HEK293 (cell line): ENCODE data around the gene ZNF709.
A peak's percentile ranks its signal among the peaks of the same experiment; 100 is the strongest.

Source experiments
- BCL11A ChIP-seq: fragments of 450-650 bp; formaldehyde crosslinking; IDR thresholded peaks from 2 replicates; pipeline ENCODE4 v1.5.1; 2016; ENCODE audit warnings: low read depth, missing biosample characterization, missing genetic modification characterization
- EGR2 ChIP-seq: fragments of 450-650 bp; formaldehyde crosslinking; IDR thresholded peaks from 2 replicates; pipeline ENCODE4 v1.5.1; 2016; ENCODE audit warnings: low read depth, missing biosample characterization, missing genetic modification characterization
- GLI2 ChIP-seq: fragments of 450-650 bp; formaldehyde crosslinking; IDR thresholded peaks from 2 replicates; pipeline ENCODE4; 2017; ENCODE audit warnings: missing biosample characterization, missing genetic modification characterization, low read depth, borderline replicate concordance
- MEIS1 ChIP-seq: sonication (generic); formaldehyde crosslinking; IDR thresholded peaks from 2 replicates; pipeline ENCODE4 v1.8.1; 2022; ENCODE audit warnings: missing genetic modification reagents, mild to moderate bottlenecking, borderline replicate concordance
- MYNN ChIP-seq: fragments of 450-650 bp; formaldehyde crosslinking; IDR thresholded peaks from 2 replicates; pipeline ENCODE4 v1.5.1; 2016; ENCODE audit warnings: missing biosample characterization, missing genetic modification characterization, borderline replicate concordance
- OVOL3 ChIP-seq: fragments of 450-650 bp; formaldehyde crosslinking; IDR thresholded peaks from 2 replicates; pipeline ENCODE4 v1.5.1; 2016; ENCODE audit warnings: missing biosample characterization, missing genetic modification characterization
- REPIN1 ChIP-seq: fragments of 450-650 bp; formaldehyde crosslinking; IDR thresholded peaks from 2 replicates; pipeline ENCODE4 v1.5.1; 2017; ENCODE audit warnings: missing biosample characterization, missing genetic modification characterization, low read depth
- SCRT2 ChIP-seq: fragments of 450-650 bp; formaldehyde crosslinking; IDR thresholded peaks from 2 replicates; pipeline ENCODE4 v1.5.1; 2016; ENCODE audit warnings: missing biosample characterization, missing genetic modification characterization
- TCF7L2 ChIP-seq: IDR thresholded peaks from 2 replicates; pipeline ENCODE4 v1.6.1; 2011; ENCODE audit warnings: low read depth, mild to moderate bottlenecking, inconsistent platforms, low read length, moderate library complexity, borderline replicate concordance
- ZBTB1 ChIP-seq: fragments of 450-650 bp; formaldehyde crosslinking; IDR thresholded peaks from 2 replicates; pipeline ENCODE4 v1.5.1; 2016; ENCODE audit warnings: missing biosample characterization, missing genetic modification characterization
- ZBTB17 ChIP-seq: fragments of 450-650 bp; formaldehyde crosslinking; IDR thresholded peaks from 2 replicates; pipeline ENCODE4 v1.5.1; 2016; ENCODE audit warnings: missing biosample characterization, missing genetic modification characterization
- ZIC2 ChIP-seq: fragments of 450-650 bp; formaldehyde crosslinking; IDR thresholded peaks from 2 replicates; pipeline ENCODE4 v1.5.1; 2016; ENCODE audit warnings: missing biosample characterization, missing genetic modification characterization
- ZNF19 ChIP-seq: fragments of 450-650 bp; formaldehyde crosslinking; IDR thresholded peaks from 2 replicates; pipeline ENCODE4; 2016; ENCODE audit warnings: missing biosample characterization, missing genetic modification characterization, low read depth
- ZNF214 ChIP-seq: fragments of 450-650 bp; formaldehyde crosslinking; IDR thresholded peaks from 2 replicates; pipeline ENCODE4 v1.5.1; 2017; ENCODE audit warnings: missing biosample characterization, mild to moderate bottlenecking, missing genetic modification characterization, borderline replicate concordance
- ZNF350 ChIP-seq: fragments of 450-650 bp; formaldehyde crosslinking; IDR thresholded peaks from 2 replicates; pipeline ENCODE4 v1.5.0; 2017; ENCODE audit warnings: missing biosample characterization, mild to moderate bottlenecking, missing genetic modification characterization
- ZNF37A ChIP-seq: fragments of 450-650 bp; IDR thresholded peaks from 2 replicates; pipeline ENCODE4 v1.5.1; 2018; ENCODE audit warnings: missing biosample characterization, missing genetic modification characterization
- ZNF48 ChIP-seq: fragments of 450-650 bp; formaldehyde crosslinking; IDR thresholded peaks from 2 replicates; pipeline ENCODE4 v1.5.1; 2016; ENCODE audit warnings: missing biosample characterization, missing genetic modification characterization
- ZNF544 ChIP-seq: fragments of 450-650 bp; formaldehyde crosslinking; IDR thresholded peaks from 2 replicates; pipeline ENCODE4 v1.5.0; 2017; ENCODE audit warnings: missing biosample characterization, missing genetic modification characterization
- ZNF585B ChIP-seq: fragments of 450-650 bp; formaldehyde crosslinking; IDR thresholded peaks from 2 replicates; pipeline ENCODE4 v1.5.1; 2016; ENCODE audit warnings: missing biosample characterization, missing genetic modification characterization
- ZNF600 ChIP-seq: fragments of 450-650 bp; formaldehyde crosslinking; IDR thresholded peaks from 2 replicates; pipeline ENCODE4 v1.5.1; 2016; ENCODE audit warnings: missing biosample characterization, missing genetic modification characterization
- ZNF626 ChIP-seq: fragments of 450-650 bp; sonication (Bioruptor Pico); formaldehyde crosslinking; IDR thresholded peaks from 2 replicates; pipeline ENCODE4 v1.5.1; 2018; ENCODE audit warnings: missing biosample characterization, missing genetic modification characterization, inconsistent platforms
- ZNF654 ChIP-seq: fragments of 450-650 bp; formaldehyde crosslinking; IDR thresholded peaks from 2 replicates; pipeline ENCODE4 v1.5.1; 2016; ENCODE audit warnings: low read depth, missing biosample characterization, missing genetic modification characterization
- ZNF777 ChIP-seq: fragments of 450-650 bp; formaldehyde crosslinking; IDR thresholded peaks from 2 replicates; pipeline ENCODE4 v1.5.1; 2017; ENCODE audit warnings: missing biosample characterization, missing genetic modification characterization, borderline replicate concordance
- ZNF785 ChIP-seq: fragments of 450-650 bp; formaldehyde crosslinking; IDR thresholded peaks from 2 replicates; pipeline ENCODE4 v1.5.1; 2016; ENCODE audit warnings: missing biosample characterization, missing genetic modification characterization
- ZNF830 ChIP-seq: fragments of 450-650 bp; IDR thresholded peaks from 2 replicates; pipeline ENCODE4 v1.5.0; 2018; ENCODE audit warnings: missing biosample characterization, missing genetic modification characterization, low read depth, mild to moderate bottlenecking, moderate library complexity
- ZSCAN30 ChIP-seq: fragments of 450-650 bp; IDR thresholded peaks from 2 replicates; pipeline ENCODE4 v1.5.1; 2018; ENCODE audit warnings: missing biosample characterization, mild to moderate bottlenecking, missing genetic modification characterization, moderate library complexity
- TF ChIP-seq, protein P1 (sequence below): sonication (generic); formaldehyde crosslinking; IDR thresholded peaks from 2 replicates; pipeline ENCODE4 v1.8.1; 2022; ENCODE audit warnings: mild to moderate bottlenecking, moderate library complexity, missing genetic modification reagents
- TF ChIP-seq, protein P2 (sequence below): fragments of 450-650 bp; formaldehyde crosslinking; IDR thresholded peaks from 2 replicates; pipeline ENCODE4 v1.5.1; 2017; ENCODE audit warnings: missing biosample characterization, missing genetic modification characterization
- TF ChIP-seq, protein P3 (sequence below): IDR thresholded peaks from 2 replicates; pipeline ENCODE4 v1.6.1; 2011; ENCODE audit warnings: mild to moderate bottlenecking, low read depth, low read length, borderline replicate concordance
- TF ChIP-seq, protein P4 (sequence below): fragments of 450-650 bp; formaldehyde crosslinking; IDR thresholded peaks from 2 replicates; pipeline ENCODE4 v1.5.1; 2016; ENCODE audit warnings: missing biosample characterization, missing genetic modification characterization
- TF ChIP-seq, protein P5 (sequence below): fragments of 450-650 bp; formaldehyde crosslinking; IDR thresholded peaks from 2 replicates; pipeline ENCODE4 v1.5.1; 2016; ENCODE audit warnings: missing biosample characterization, missing genetic modification characterization
- TF ChIP-seq, protein P6 (sequence below): fragments of 450-650 bp; formaldehyde crosslinking; IDR thresholded peaks from 2 replicates; pipeline ENCODE4 v1.5.1; 2016; ENCODE audit warnings: missing biosample characterization, missing genetic modification characterization

The ZNF709 gene

DNA sequence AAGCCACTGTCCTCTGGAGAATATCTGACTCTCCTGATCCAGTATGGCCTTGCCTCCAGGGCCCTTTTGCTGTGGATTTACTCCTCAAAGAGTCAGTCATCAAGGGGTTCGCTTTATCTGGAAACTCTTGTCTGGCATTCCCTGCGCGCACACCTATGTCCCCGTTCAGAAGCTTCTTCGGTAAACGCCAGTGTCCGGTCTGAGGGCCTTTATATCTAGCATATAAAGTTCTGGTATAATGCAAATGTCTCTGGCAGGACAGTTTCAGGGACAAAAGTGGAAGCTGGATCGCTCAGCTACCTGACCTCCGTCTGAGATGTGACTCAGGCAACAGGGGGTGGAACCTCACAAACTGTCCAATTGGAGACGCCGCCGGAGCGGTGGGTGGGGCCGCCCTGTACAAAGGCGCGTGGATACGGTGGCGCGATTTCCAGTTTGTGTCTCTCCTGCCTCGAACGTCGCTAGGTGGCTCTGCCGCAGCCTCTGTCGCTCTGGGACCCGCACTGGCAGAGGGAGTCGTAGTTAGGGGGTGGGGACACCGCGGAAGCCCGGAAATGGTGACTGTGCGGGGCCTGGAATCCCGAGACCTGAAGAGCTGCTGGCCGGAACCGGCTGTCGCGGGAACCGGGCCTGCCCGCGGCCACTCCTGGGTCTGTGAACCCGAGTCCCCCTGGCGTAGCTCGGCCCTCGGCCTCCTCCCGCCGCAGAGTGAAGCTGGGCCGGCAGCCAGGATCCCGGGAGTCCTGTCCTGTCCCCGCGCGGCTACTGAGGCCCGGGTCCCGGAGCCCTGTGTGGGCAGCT lies 10.6 kb upstream of the ZNF709 start (continued):
- TF ChIP-seq, protein P1, sequence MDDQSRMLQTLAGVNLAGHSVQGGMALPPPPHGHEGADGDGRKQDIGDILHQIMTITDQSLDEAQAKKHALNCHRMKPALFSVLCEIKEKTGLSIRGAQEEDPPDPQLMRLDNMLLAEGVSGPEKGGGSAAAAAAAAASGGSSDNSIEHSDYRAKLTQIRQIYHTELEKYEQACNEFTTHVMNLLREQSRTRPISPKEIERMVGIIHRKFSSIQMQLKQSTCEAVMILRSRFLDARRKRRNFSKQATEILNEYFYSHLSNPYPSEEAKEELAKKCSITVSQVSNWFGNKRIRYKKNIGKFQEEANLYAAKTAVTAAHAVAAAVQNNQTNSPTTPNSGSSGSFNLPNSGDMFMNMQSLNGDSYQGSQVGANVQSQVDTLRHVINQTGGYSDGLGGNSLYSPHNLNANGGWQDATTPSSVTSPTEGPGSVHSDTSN (CRISPR knock-in tag), result peak; percentile 77; the same call in 1 of the 2 replicates
- TF ChIP-seq ZNF785, result peak; percentile 57; the same call in 1 of the 2 replicates
- no peak for TF ChIP-seq ZNF830 (tag by site-specific recombination)
- TF ChIP-seq BCL11A (tag by site-specific recombination), result no peak
- TF ChIP-seq REPIN1 (tag by site-specific recombination), result no peak
- TF ChIP-seq ZBTB1, result no peak
- peak; percentile 56; the same call in 1 of the 2 replicates for TF ChIP-seq ZSCAN30 (tag by site-specific recombination)
- no peak for TF ChIP-seq OVOL3 (tag by site-specific recombination)
- TF ChIP-seq, protein P2, sequence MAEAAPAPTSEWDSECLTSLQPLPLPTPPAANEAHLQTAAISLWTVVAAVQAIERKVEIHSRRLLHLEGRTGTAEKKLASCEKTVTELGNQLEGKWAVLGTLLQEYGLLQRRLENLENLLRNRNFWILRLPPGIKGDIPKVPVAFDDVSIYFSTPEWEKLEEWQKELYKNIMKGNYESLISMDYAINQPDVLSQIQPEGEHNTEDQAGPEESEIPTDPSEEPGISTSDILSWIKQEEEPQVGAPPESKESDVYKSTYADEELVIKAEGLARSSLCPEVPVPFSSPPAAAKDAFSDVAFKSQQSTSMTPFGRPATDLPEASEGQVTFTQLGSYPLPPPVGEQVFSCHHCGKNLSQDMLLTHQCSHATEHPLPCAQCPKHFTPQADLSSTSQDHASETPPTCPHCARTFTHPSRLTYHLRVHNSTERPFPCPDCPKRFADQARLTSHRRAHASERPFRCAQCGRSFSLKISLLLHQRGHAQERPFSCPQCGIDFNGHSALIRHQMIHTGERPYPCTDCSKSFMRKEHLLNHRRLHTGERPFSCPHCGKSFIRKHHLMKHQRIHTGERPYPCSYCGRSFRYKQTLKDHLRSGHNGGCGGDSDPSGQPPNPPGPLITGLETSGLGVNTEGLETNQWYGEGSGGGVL (tag by site-specific recombination), result no peak
- TF ChIP-seq ZNF48, result no peak
- TF ChIP-seq, protein P3, sequence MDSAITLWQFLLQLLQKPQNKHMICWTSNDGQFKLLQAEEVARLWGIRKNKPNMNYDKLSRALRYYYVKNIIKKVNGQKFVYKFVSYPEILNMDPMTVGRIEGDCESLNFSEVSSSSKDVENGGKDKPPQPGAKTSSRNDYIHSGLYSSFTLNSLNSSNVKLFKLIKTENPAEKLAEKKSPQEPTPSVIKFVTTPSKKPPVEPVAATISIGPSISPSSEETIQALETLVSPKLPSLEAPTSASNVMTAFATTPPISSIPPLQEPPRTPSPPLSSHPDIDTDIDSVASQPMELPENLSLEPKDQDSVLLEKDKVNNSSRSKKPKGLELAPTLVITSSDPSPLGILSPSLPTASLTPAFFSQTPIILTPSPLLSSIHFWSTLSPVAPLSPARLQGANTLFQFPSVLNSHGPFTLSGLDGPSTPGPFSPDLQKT, result no peak
- no peak for TF ChIP-seq MEIS1 (CRISPR knock-in tag)
- TF ChIP-seq ZNF626 (tag by site-specific recombination), result peak; percentile 18; the same call in 1 of the 2 replicates
- TF ChIP-seq, protein P4, sequence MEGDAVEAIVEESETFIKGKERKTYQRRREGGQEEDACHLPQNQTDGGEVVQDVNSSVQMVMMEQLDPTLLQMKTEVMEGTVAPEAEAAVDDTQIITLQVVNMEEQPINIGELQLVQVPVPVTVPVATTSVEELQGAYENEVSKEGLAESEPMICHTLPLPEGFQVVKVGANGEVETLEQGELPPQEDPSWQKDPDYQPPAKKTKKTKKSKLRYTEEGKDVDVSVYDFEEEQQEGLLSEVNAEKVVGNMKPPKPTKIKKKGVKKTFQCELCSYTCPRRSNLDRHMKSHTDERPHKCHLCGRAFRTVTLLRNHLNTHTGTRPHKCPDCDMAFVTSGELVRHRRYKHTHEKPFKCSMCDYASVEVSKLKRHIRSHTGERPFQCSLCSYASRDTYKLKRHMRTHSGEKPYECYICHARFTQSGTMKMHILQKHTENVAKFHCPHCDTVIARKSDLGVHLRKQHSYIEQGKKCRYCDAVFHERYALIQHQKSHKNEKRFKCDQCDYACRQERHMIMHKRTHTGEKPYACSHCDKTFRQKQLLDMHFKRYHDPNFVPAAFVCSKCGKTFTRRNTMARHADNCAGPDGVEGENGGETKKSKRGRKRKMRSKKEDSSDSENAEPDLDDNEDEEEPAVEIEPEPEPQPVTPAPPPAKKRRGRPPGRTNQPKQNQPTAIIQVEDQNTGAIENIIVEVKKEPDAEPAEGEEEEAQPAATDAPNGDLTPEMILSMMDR, result peak; percentile 85
- no peak for TF ChIP-seq ZNF19
- TF ChIP-seq ZNF350 (tag by site-specific recombination), result peak; percentile 45; the same call in 1 of the 2 replicates
- TF ChIP-seq ZNF777 (tag by site-specific recombination), result no peak
- peak; percentile 95 for TF ChIP-seq ZBTB17 (tag by site-specific recombination)
- no peak for TF ChIP-seq GLI2 (tag by site-specific recombination)
- no peak for TF ChIP-seq ZNF544 (tag by site-specific recombination)
- TF ChIP-seq MYNN (tag by site-specific recombination), result no peak
- TF ChIP-seq ZNF654 (tag by site-specific recombination), result peak; percentile 43
- no peak for TF ChIP-seq ZNF37A (tag by site-specific recombination)
- TF ChIP-seq, protein P5, sequence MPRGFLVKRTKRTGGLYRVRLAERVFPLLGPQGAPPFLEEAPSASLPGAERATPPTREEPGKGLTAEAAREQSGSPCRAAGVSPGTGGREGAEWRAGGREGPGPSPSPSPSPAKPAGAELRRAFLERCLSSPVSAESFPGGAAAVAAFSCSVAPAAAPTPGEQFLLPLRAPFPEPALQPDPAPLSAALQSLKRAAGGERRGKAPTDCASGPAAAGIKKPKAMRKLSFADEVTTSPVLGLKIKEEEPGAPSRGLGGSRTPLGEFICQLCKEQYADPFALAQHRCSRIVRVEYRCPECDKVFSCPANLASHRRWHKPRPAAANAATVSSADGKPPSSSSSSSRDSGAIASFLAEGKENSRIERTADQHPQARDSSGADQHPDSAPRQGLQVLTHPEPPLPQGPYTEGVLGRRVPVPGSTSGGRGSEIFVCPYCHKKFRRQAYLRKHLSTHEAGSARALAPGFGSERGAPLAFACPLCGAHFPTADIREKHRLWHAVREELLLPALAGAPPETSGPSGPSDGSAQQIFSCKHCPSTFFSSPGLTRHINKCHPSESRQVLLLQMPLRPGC (tag by site-specific recombination), result 0 out of 2 replicates have a peak, but pooled peaks have one; percentile 50
- TF ChIP-seq, protein P6, sequence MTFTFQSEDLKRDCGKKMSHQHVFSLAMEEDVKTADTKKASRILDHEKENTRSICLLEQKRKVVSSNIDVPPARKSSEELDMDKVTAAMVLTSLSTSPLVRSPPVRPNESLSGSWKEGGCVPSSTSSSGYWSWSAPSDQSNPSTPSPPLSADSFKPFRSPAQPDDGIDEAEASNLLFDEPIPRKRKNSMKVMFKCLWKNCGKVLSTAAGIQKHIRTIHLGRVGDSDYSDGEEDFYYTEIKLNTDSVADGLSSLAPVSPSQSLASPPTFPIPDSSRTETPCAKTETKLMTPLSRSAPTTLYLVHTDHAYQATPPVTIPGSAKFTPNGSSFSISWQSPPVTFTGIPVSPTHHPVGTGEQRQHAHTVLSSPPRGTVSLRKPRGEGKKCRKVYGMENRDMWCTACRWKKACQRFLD (tag by site-specific recombination), result no peak
- no peak for TF ChIP-seq TCF7L2
- TF ChIP-seq ZNF585B (tag by site-specific recombination), result no peak
- no peak for TF ChIP-seq SCRT2 (tag by site-specific recombination)
- TF ChIP-seq ZNF214, result no peak
- TF ChIP-seq ZNF600 (tag by site-specific recombination), result peak; percentile 75
- TF ChIP-seq EGR2 (tag by site-specific recombination), result no peak
- no peak for TF ChIP-seq ZIC2 (tag by site-specific recombination)
